ENCODE measurements around the gene WDR88. TPM values are rescaled to one million over a fixed set of nuclear protein-coding genes. Genes with fewer than 3 reads are reported as not detected.

The WDR88 gene
- total and polyA plus RNA-seq, 2 of the 13 experiments (the other 11 are each of a cell fraction or from before 2014, with no cell fraction given), result not detected

GRCh38 chr19:33098055-33098534, 33.8 kb upstream of the WDR88 start (continued):
- TF ChIP-seq ZNF609 (CRISPR knock-in tag; IDR thresholded peaks at IDR 0.05; ENCODE audit: borderline replicate concordance) (peak; percentile 62; the same call in 1 of the 2 replicates), BRD4 (CRISPR knock-in tag; IDR thresholded peaks at IDR 0.05) (no peak), ZNF446 (CRISPR knock-in tag; IDR thresholded peaks at IDR 0.05) (no peak), CHD4 (IDR thresholded peaks at IDR 0.05; ENCODE audit: borderline replicate concordance, low read length) (no peak; the same call in 1 of the 2 replicates), AKAP8 (CRISPR knock-in tag; IDR thresholded peaks at IDR 0.05) (no peak), CSRNP2 (CRISPR knock-in tag; conservative IDR thresholded peaks at IDR 0.05; ENCODE audit: low read depth) (no peak), ZNF3 (CRISPR knock-in tag; IDR thresholded peaks at IDR 0.05) (no peak), LBX2 (CRISPR knock-in tag; IDR thresholded peaks at IDR 0.05; ENCODE audit: borderline replicate concordance) (no peak), ARHGAP35 (CRISPR knock-in tag; IDR thresholded peaks at IDR 0.05; ENCODE audit: borderline replicate concordance) (no peak), ZNF891 (CRISPR knock-in tag; IDR thresholded peaks at IDR 0.05) (no peak), ZBTB49 (CRISPR knock-in tag; IDR thresholded peaks at IDR 0.05; ENCODE audit: borderline replicate concordance) (no peak), NFE2L1 (CRISPR knock-in tag; IDR thresholded peaks at IDR 0.05; ENCODE audit: borderline replicate concordance) (no peak), ZFAT (CRISPR knock-in tag; conservative IDR thresholded peaks at IDR 0.05) (no peak), RNF219 (CRISPR knock-in tag; IDR thresholded peaks at IDR 0.05) (no peak), ZBTB33 (CRISPR knock-in tag; IDR thresholded peaks at IDR 0.05) (peak; percentile 22; the same call in 1 of the 2 replicates)
